Ascending aorta (tissue), 2 donors: ENCODE results near the gene SLC35F2. TPM values are rescaled to one million over a fixed set of nuclear protein-coding genes. Genes with fewer than 3 reads are reported as not detected.

Experiments used
- DNase-seq, 2 donors: peaks; one replicate each; pipeline ENCODE4 v3.0.0-alpha.2; 2019; ENCODE audit warnings: low spot score in 2 of 2
- H3K27ac ChIP-seq, 2 donors: fragments of 200-600 bp; sonication (generic); one replicate each; pipeline ENCODE4 v1.5.1; 2016 to 2017; ENCODE audit warnings: mild to moderate bottlenecking in 1 of 2
- H3K27me3 ChIP-seq: fragments of 200-600 bp; sonication (generic); one replicate; pipeline ENCODE4 v1.5.1; 2017
- H3K36me3 ChIP-seq, 2 donors: fragments of 200-600 bp; sonication (generic); one replicate each; pipeline ENCODE4 v1.5.1; 2016
- H3K4me1 ChIP-seq, 2 donors: fragments of 200-600 bp; sonication (generic); one replicate each; pipeline ENCODE4 v1.5.1; 2016 to 2017; ENCODE audit warnings: mild to moderate bottlenecking in 1 of 2
- H3K4me3 ChIP-seq, 2 donors: fragments of 200-600 bp; sonication (generic); one replicate each; pipeline ENCODE4 v1.5.1; 2016 to 2017; ENCODE audit warnings: mild to moderate bottlenecking in 1 of 2
- H3K9me3 ChIP-seq, 2 donors: fragments of 200-600 bp; sonication (generic); one replicate each; pipeline ENCODE4 v1.5.1; 2016
- intact Hi-C: fragments of 100-400 bp; cut with DNase I; formaldehyde crosslinking; loops from one replicate; pipeline ENCODE4 v1.15.1; 2023
- total RNA-seq: library from RNA; depleted of rRNA; stranded (reverse); fragments of >200 nt; gene quantifications from one replicate; pipeline ENCODE4 v1.1.0, GENCODE V29; 2016
- TF ChIP-seq, protein P1 (sequence below), 3 experiments: fragments of 200-600 bp in 2 of 3; fragments of 450-650 bp in 1 of 3; sonication (generic) in 2 of 3; IDR thresholded peaks; one replicate each; pipeline ENCODE4 v1.5.1; 2016 to 2019; ENCODE audit warnings: antibody characterized with exemption in 3 of 3, mild to moderate bottlenecking in 1 of 3, moderate library complexity in 1 of 3

SLC35F2 gene
- total RNA-seq, 1 donor from 2014 or later: 5.4 TPM

- no peaks in the 10 kb centered on the region for H3K9me3 ChIP-seq
- no peak overlapping the region for H3K27ac ChIP-seq
- no peak for DNase-seq
- H3K4me1 ChIP-seq: no peaks in the 10 kb centered on the region
- H3K4me3 ChIP-seq: no peak overlapping the region
- intact Hi-C loops: no loop called here
- TF ChIP-seq, protein P1, sequence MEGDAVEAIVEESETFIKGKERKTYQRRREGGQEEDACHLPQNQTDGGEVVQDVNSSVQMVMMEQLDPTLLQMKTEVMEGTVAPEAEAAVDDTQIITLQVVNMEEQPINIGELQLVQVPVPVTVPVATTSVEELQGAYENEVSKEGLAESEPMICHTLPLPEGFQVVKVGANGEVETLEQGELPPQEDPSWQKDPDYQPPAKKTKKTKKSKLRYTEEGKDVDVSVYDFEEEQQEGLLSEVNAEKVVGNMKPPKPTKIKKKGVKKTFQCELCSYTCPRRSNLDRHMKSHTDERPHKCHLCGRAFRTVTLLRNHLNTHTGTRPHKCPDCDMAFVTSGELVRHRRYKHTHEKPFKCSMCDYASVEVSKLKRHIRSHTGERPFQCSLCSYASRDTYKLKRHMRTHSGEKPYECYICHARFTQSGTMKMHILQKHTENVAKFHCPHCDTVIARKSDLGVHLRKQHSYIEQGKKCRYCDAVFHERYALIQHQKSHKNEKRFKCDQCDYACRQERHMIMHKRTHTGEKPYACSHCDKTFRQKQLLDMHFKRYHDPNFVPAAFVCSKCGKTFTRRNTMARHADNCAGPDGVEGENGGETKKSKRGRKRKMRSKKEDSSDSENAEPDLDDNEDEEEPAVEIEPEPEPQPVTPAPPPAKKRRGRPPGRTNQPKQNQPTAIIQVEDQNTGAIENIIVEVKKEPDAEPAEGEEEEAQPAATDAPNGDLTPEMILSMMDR (IDR thresholded peaks at IDR 0.05): no peak
- no peaks in the 10 kb centered on the region for H3K36me3 ChIP-seq
- no peaks in the 10 kb centered on the region for H3K27me3 ChIP-seq
Measured at GRCh38 chr11:107752508-107752907, 106.1 kb downstream of the SLC35F2 start.

DNA sequence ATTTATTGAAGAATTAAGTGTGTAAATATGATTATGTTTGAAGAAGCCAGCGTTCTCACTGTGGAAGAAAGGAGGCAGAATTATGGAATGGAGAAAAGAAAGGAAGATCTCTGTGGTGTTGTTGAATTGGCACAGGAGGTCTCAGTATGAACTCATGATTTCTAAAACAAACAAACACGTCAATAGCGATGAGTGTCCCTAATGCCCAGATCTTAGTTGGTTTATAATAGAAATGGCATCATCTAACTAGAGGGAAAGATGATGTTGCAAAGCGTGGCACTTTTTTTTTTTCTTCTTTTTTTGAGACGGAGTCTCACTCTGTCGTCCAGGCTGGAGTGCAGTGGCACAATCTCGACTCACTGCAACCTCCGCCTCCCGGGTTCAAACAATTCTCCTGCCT, 107.5 kb downstream of the SLC35F2 start:
- Histone ChIP-seq H3K36me3 (no peaks in the 10 kb centered on the region), H3K4me1 (no peaks in the 10 kb centered on the region), H3K27ac (no peak overlapping the region), H3K9me3 (no peaks in the 10 kb centered on the region), H3K27me3 (no peaks in the 10 kb centered on the region), H3K4me3 (no peak overlapping the region)
- TF ChIP-seq, protein P1 (IDR thresholded peaks at IDR 0.05): no peak
- intact Hi-C loops: no loop called here
- no peak for DNase-seq

- no peak for DNase-seq
- H3K27me3 ChIP-seq: no peaks in the 10 kb centered on the region
- intact Hi-C loops: no loop called here
- no peaks in the 10 kb centered on the region for H3K36me3 ChIP-seq
- TF ChIP-seq, protein P1 (IDR thresholded peaks at IDR 0.05): no peak
- H3K9me3 ChIP-seq: no peaks in the 10 kb centered on the region
- no peak overlapping the region for H3K4me3 ChIP-seq
- H3K27ac ChIP-seq: no peak overlapping the region
- H3K4me1 ChIP-seq: no peaks in the 10 kb centered on the region
Measured at GRCh38 chr11:107750313-107750712, 108.3 kb downstream of the SLC35F2 start.

DNA sequence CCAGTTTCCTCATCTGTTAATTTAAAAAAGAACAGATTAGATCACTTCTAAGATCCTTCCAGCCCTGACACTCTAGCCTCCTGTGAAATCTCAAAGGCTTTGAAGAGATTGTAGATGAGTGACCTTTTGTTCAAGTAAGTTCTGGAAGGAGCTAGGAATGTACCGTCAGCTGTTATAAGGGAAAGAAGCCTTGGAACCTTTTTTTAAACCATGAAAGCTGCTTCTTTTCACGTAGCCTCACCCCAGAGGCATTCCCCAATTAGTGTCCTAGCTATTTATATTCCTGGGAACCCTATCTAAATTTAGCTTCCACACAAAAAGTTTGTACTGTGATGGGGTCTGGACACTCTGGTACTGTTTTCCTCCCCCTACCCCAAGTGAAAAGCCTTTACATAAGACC, 111.0 kb downstream of the SLC35F2 start:
- H3K36me3 ChIP-seq: no peaks in the 10 kb centered on the region
- H3K27ac ChIP-seq: no peak overlapping the region
- H3K9me3 ChIP-seq: no peaks in the 10 kb centered on the region
- intact Hi-C loops: no loop called here
- no peaks in the 10 kb centered on the region for H3K27me3 ChIP-seq
- TF ChIP-seq, protein P1 (IDR thresholded peaks at IDR 0.05): no peak
- no peaks in the 10 kb centered on the region for H3K4me1 ChIP-seq
- no peak overlapping the region for H3K4me3 ChIP-seq
- DNase-seq: no peak

GRCh38 chr11:107744736-107745135, 113.9 kb downstream of the SLC35F2 start:
- Histone ChIP-seq H3K4me1 (no peaks in the 10 kb centered on the region), H3K27me3 (no peaks in the 10 kb centered on the region), H3K4me3 (no peak overlapping the region), H3K27ac (no peak overlapping the region), H3K36me3 (no peaks in the 10 kb centered on the region), H3K9me3 (no peaks in the 10 kb centered on the region)
- TF ChIP-seq, protein P1 (IDR thresholded peaks at IDR 0.05): no peak
- no peak for DNase-seq
- intact Hi-C loops: no loop called here

GRCh38 chr11:107743191-107743590, 115.4 kb downstream of the SLC35F2 start:
- Histone ChIP-seq H3K27me3 (no peaks in the 10 kb centered on the region), H3K27ac (no peak overlapping the region), H3K36me3 (no peaks in the 10 kb centered on the region), H3K4me1 (no peaks in the 10 kb centered on the region), H3K9me3 (no peaks in the 10 kb centered on the region), H3K4me3 (no peak overlapping the region)
- TF ChIP-seq, protein P1 (IDR thresholded peaks at IDR 0.05): no peak
- intact Hi-C loops: no loop called here
- no peak for DNase-seq
